Endothelial cell (in vitro differentiated cells): Measurements from ENCODE around the gene NR1H4. TPM values are rescaled to one million over a fixed set of nuclear protein-coding genes. Genes with fewer than 3 reads are reported as not detected.

Source experiments
- DNase-seq: peaks from one replicate; pipeline ENCODE4 v3.0.0; 2021; ENCODE audit warnings: low spot score
- H3K27ac Mint-ChIP-seq: one replicate; pipeline ENCODE4 v1.8.0; 2021; ENCODE audit warnings: mixed read lengths, inconsistent platforms; ENCODE audit not compliant: unreplicated experiment
- H3K27me3 Mint-ChIP-seq: one replicate; pipeline ENCODE4 v1.8.0; 2021; ENCODE audit warnings: mild to moderate bottlenecking, moderate library complexity, mixed read lengths, inconsistent platforms; ENCODE audit not compliant: unreplicated experiment
- H3K36me3 Mint-ChIP-seq: one replicate; pipeline ENCODE4 v1.8.0; 2021; ENCODE audit warnings: mild to moderate bottlenecking, low read depth, mixed read lengths, inconsistent platforms; ENCODE audit not compliant: unreplicated experiment
- H3K4me1 Mint-ChIP-seq: one replicate; pipeline ENCODE4 v1.8.0; 2021; ENCODE audit warnings: mild to moderate bottlenecking, mixed read lengths, inconsistent platforms; ENCODE audit not compliant: unreplicated experiment
- H3K4me3 Mint-ChIP-seq: one replicate; pipeline ENCODE4 v1.8.0; 2021; ENCODE audit warnings: mild to moderate bottlenecking, mixed read lengths, inconsistent platforms; ENCODE audit not compliant: unreplicated experiment
- H3K9me3 Mint-ChIP-seq: one replicate; pipeline ENCODE4 v1.8.0; 2021; ENCODE audit warnings: mixed read lengths, inconsistent platforms; ENCODE audit not compliant: unreplicated experiment
- total RNA-seq: library from RNA; stranded (reverse); fragmentation: NEBNext Ultra II Directional; extraction: Animal tissue kit (Norgen Biotek cat#: 25700); gene quantifications from one replicate; pipeline ENCODE4 v1.2.1, GENCODE V29; 2021; ENCODE audit not compliant: unreplicated experiment
- TF ChIP-seq, protein P1 (sequence below): fragments of 200-600 bp; sonication (generic); IDR thresholded peaks from one replicate; pipeline ENCODE4 v1.5.0; 2021; ENCODE audit warnings: antibody characterized with exemption; ENCODE audit not compliant: unreplicated experiment

The NR1H4 gene
- total RNA-seq, 1 donor from 2014 or later, result not detected

DNA sequence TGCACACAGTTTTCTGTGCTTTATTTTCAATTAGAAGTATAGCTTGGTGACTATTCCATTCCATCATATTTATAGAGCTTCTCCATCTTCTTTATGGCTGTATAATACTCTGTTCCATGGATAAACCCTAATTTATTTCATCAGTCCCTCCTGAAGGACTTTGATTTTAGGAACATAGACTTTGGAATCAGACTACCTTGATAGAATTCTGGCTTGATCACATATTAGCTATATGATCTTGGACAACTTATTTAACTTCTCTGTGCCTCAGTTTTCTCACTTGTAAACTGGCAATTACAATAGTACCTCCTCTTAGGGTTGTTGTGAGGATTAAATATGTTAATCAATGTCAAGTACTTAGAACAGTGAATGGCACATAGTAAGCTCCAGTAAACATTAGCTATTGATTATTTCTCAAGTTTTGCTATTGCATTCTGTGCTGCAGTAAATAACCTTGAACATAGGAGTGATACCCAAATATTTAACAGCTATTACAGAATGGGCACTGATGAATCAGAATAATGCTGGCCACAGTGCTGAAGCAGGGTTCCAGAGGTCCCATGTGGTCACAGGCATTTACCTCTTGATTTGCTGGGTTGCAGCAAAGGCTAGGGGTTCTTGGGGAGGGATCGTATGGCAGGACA is 12.2 kb upstream of the NR1H4 start:
- Mint-ChIP-seq H3K9me3 (no peaks in the 10 kb centered on the region), H3K4me3 (no peak overlapping the region)
- TF ChIP-seq, protein P1, sequence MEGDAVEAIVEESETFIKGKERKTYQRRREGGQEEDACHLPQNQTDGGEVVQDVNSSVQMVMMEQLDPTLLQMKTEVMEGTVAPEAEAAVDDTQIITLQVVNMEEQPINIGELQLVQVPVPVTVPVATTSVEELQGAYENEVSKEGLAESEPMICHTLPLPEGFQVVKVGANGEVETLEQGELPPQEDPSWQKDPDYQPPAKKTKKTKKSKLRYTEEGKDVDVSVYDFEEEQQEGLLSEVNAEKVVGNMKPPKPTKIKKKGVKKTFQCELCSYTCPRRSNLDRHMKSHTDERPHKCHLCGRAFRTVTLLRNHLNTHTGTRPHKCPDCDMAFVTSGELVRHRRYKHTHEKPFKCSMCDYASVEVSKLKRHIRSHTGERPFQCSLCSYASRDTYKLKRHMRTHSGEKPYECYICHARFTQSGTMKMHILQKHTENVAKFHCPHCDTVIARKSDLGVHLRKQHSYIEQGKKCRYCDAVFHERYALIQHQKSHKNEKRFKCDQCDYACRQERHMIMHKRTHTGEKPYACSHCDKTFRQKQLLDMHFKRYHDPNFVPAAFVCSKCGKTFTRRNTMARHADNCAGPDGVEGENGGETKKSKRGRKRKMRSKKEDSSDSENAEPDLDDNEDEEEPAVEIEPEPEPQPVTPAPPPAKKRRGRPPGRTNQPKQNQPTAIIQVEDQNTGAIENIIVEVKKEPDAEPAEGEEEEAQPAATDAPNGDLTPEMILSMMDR, result no peak

DNA sequence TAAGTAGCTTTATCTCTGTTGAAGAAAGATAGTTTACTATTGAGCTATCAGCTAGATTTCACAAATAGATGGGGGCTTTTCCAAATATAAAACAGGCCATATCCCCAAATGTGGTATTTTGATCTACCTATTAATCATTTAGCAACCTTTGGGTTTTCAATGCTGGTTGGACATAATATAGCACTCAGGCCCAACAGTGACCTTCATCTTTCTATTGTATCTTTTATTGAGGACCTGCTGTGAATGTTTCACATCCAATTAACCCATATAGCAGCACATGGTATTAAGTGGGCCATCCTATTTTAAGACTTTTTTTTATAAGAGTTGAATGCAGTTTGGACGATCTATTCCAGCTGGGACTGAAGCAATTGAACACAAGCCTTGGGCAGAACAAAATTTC is 10.0 kb upstream of the NR1H4 start:
- H3K4me1 Mint-ChIP-seq, result peaks cover 3% of the 10 kb centered on the region
- DNase-seq, result no peak
- no peak overlapping the region for H3K27ac Mint-ChIP-seq
- H3K9me3 Mint-ChIP-seq, result no peaks in the 10 kb centered on the region
- no peak overlapping the region for H3K4me3 Mint-ChIP-seq
- TF ChIP-seq, protein P1, result no peak
- H3K36me3 Mint-ChIP-seq, result no peaks in the 10 kb centered on the region
- no peaks in the 10 kb centered on the region for H3K27me3 Mint-ChIP-seq

More for the DNA sequence above, 12.2 kb upstream of the NR1H4 start:
- no peak overlapping the region for H3K27ac Mint-ChIP-seq
- H3K4me1 Mint-ChIP-seq, result no peaks in the 10 kb centered on the region
- no peak for DNase-seq
- no peaks in the 10 kb centered on the region for H3K27me3 Mint-ChIP-seq
- no peaks in the 10 kb centered on the region for H3K36me3 Mint-ChIP-seq

DNA sequence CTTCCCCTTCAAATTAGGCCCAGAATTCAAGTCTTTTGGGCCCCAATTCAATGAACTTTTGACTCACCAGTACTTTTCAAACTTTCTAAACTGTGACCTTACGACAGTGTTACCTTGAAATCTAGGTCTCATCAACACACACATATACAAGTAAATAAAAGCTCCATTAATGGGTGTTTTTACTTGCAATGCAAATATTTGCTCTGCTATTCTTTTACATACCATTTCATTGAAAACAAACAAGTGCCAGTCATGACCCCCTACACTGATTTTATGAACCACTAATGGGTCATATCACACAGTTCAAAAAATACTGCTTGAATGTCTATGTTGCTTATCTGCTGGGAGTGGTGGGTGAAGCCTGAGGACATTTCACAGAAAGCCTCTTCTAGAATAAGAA is 9.1 kb upstream of the NR1H4 start:
- H3K9me3 Mint-ChIP-seq, result no peaks in the 10 kb centered on the region
- TF ChIP-seq, protein P1, result no peak
- no peak overlapping the region for H3K27ac Mint-ChIP-seq
- H3K27me3 Mint-ChIP-seq, result no peaks in the 10 kb centered on the region
- peaks cover 3% of the 10 kb centered on the region for H3K4me1 Mint-ChIP-seq
- DNase-seq, result no peak
- no peak overlapping the region for H3K4me3 Mint-ChIP-seq
- no peaks in the 10 kb centered on the region for H3K36me3 Mint-ChIP-seq

DNA sequence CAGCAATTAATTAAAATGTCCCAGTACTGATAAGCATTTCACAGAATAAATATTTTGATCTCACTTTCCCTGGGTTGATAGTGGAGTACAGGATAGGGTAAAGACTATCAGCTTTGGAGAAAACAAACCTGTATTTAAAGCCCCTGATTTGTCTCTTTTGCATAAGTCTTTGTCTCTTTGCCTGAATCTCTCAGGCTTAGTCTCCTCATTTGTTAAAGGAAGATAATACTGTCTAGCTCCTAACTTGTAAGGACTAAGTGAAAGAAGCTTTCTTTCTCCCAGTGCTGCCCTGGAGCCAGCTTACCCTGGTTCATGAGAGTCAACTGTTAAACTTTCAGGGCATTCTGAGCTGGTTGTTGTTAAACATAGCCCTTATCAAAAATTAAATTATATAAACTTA is 5.5 kb upstream of the NR1H4 start:
- TF ChIP-seq, protein P1, result no peak
- no peak overlapping the region for H3K4me3 Mint-ChIP-seq
- H3K36me3 Mint-ChIP-seq, result no peaks in the 10 kb centered on the region
- H3K9me3 Mint-ChIP-seq, result no peaks in the 10 kb centered on the region
- H3K4me1 Mint-ChIP-seq, result peaks cover 3% of the 10 kb centered on the region
- H3K27me3 Mint-ChIP-seq, result no peaks in the 10 kb centered on the region
- no peak overlapping the region for H3K27ac Mint-ChIP-seq
- DNase-seq, result no peak

DNA sequence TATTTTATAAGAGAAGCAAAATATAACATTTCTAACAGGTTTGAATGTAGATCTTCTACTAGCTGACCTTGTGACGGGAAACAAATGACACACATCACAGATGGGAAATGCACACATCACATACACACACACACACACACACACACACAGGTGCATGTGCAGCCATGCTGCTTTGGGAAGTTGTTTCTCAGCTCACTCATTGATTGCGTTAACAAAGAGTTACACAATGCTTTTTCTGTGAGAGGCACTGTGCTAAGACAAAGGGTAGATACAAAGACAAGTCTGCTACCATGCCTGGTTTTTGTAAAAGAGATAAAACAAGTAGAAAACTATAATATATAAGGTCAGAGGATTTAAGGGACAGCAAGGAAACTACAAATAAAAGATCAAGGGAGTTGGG is 1.3 kb upstream of the NR1H4 start:
- Mint-ChIP-seq H3K27me3 (no peaks in the 10 kb centered on the region), H3K4me1 (peaks cover 3% of the 10 kb centered on the region), H3K9me3 (no peaks in the 10 kb centered on the region), H3K27ac (no peak overlapping the region), H3K36me3 (no peaks in the 10 kb centered on the region), H3K4me3 (no peak overlapping the region)
- TF ChIP-seq, protein P1, result no peak
- DNase-seq, result no peak
